GM13977 (cell line): ENCODE measurements around the gene SNX12.

ENCODE experiments used
- DNase-seq: peaks from one replicate; pipeline ENCODE4 v3.0.0; 2012; ENCODE audit warnings: low spot score
- CTCF ChIP-seq: IDR thresholded peaks from 2 replicates; pipeline ENCODE4 v1.5.1; 2012; ENCODE audit warnings: mild to moderate bottlenecking, control low read depth; ENCODE audit not compliant: insufficient read depth; ENCODE audit errors: extremely low read depth, missing control alignments
- in situ Hi-C: fragments of 300-500 bp; cut with MboI; formaldehyde crosslinking; loops from one replicate; pipeline ENCODE4 v1.12.0; 2022; ENCODE audit warnings: low sequenced_read_pairs, low pct_unique_long_range_greater_than_20kb, mixed read lengths, inconsistent platforms; ENCODE audit not compliant: unreplicated experiment

The SNX12 gene

DNA sequence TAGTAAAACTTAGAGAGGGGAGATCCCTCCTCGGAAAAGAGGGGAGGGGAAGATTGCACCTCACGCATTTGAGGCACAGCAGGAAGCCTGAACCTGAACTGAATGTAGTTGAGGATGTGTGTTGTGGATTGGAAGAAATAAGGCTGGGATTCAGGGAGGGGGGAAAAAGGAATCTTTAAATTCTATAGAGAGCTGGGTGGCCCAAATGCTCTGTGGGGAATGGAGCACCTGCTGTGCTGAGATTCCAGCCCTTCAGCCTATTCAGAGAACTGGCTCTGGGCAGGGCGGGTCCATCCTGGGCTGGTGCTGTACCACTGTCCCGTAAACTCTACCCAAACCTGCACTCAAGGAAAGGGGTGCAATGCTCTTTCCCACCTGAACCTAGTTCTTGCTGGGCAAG lies 31.6 kb upstream of the SNX12 start:
- no peak for DNase-seq
- in situ Hi-C loops, result no loop called here
- TF ChIP-seq CTCF, result no peak

- no peak for DNase-seq
- in situ Hi-C loops, result no loop called here
- no peak for TF ChIP-seq CTCF
Measured at GRCh38 chrX:71098951-71099506, 30.9 kb upstream of the SNX12 start.

DNA sequence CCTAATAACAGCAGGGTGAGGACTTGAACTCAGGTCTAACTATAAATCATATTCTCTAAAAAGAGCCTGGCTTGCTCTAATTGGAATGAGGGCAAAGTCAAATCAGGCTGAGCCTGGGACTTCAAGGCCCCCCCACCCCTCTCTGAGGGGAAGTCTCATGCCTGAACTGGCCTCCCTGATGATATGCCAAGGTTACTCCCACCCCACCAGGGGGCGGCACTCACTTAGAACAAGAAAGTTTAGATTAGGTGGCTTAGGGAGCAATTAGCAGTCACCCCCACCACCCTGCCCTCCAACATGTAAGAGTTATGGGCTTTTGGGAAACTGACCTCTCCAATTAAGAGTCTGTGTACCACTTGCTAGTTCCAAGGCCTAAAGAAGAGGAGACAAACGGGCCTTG lies 30.2 kb upstream of the SNX12 start:
- peak; percentile 60 for DNase-seq
- in situ Hi-C loops, result no loop called here
- TF ChIP-seq CTCF, result peak; percentile 60

- in situ Hi-C loops, result no loop called here
- DNase-seq, result no peak
Measured at GRCh38 chrX:71096760-71097032, 28.6 kb upstream of the SNX12 start.

DNA sequence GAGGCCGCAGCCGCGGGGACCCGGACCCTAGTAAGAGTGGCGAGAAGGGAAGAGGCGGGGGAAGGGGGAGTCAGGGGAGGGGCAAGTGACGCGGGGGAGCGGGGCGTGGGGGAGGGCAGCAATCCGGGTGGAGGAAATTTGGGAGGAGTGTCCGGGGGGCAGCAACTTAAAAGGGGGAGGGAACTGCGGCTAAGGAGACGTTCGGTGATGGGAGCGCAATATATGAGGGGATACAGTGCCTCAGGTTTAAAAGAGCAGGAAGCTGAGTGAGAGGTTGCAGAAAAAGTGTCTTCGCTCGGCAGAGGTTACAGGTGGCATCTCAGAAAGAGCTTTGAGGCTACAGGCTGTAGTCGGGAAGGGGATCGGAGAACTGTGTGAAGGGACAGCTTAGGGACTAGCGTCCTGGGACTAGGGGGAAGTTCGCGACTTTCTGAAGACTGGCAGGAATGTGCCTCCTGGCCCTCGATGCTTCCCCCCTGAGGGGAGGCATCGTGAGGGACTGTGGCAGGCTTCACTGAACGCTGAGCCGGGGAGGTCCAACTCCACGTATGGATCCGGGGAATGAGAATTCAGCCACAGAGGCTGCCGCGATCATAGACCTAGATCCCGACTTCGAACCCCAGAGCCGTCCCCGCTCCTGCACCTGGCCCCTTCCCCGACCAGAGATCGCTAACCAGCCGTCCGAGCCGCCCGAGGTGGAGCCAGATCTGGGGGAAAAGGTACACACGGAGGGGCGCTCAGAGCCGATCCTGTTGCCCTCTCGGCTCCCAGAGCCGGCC lies 28.0 kb upstream of the SNX12 start:
- DNase-seq, result no peak
- in situ Hi-C loops, result no loop called here
- no peak for TF ChIP-seq CTCF

More at GRCh38 chrX:71096760-71097032, 28.6 kb upstream of the SNX12 start:
- no peak for TF ChIP-seq CTCF

DNA sequence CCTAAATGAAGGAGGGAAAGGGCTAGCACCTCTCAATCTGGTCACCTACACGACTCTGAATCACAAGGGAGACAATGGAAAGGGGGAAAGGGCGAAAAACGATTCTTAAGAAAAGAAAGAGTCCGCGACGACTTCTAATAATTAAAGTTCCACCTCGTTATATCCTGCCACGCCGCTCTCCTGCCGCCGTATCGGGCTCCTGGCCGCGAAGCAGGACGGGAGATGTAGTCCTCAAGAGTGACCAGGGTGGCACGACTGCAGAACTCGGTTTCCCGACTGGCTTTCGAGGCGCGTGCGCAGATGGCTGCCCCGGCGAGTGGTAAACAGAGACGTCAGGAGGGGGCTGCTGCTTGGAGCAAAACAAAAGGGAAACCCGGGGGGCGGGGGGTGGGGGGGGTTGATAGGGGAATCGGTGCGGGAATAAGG lies 27.4 kb upstream of the SNX12 start, which contains the start of gene FOXO4:
FOXO4 (plus strand) TSS at position 297 of the 426 bp plus-strand sequence. CDS start 678 bp downstream, outside the sequence.
- DNase-seq, result peak; percentile 82
- in situ Hi-C loops, result no loop called here
- TF ChIP-seq CTCF, result no peak
